NCI-H2107 treated with DMSO at 0.1 percent for 48 hours (cell line): ENCODE measurements around the gene DOK3.
"Not testable (repeated sequence)": the region's sequence is repeated elsewhere in the genome, so short reads cannot be mapped to it uniquely, and the experiment has no call there.

Source experiments
- DNase-seq: peaks from one replicate; lab custom pipeline; 2025; ENCODE audit not compliant: unreplicated experiment; lab: John Stamatoyannopoulos, UW

Gene DOK3

GRCh38 chr5:177498013-177498787 is 11.4 kb downstream of the DOK3 start:
- no peak for DNase-seq

- peak; percentile 68 for DNase-seq
These were observed 12.2 kb downstream of the DOK3 start, which contains the start of gene PDLIM7 for GRCh38 chr5:177497292-177498012. Gene PDLIM7 (minus strand): TSS chr5:177497604. CDS start chr5:177496512, 1,092 bp downstream.

- no peak for DNase-seq
These were observed 12.8 kb downstream of the DOK3 start for GRCh38 chr5:177496727-177497291.

GRCh38 chr5:177496070-177496726 is 13.4 kb downstream of the DOK3 start:
- DNase-seq = no peak

DNA sequence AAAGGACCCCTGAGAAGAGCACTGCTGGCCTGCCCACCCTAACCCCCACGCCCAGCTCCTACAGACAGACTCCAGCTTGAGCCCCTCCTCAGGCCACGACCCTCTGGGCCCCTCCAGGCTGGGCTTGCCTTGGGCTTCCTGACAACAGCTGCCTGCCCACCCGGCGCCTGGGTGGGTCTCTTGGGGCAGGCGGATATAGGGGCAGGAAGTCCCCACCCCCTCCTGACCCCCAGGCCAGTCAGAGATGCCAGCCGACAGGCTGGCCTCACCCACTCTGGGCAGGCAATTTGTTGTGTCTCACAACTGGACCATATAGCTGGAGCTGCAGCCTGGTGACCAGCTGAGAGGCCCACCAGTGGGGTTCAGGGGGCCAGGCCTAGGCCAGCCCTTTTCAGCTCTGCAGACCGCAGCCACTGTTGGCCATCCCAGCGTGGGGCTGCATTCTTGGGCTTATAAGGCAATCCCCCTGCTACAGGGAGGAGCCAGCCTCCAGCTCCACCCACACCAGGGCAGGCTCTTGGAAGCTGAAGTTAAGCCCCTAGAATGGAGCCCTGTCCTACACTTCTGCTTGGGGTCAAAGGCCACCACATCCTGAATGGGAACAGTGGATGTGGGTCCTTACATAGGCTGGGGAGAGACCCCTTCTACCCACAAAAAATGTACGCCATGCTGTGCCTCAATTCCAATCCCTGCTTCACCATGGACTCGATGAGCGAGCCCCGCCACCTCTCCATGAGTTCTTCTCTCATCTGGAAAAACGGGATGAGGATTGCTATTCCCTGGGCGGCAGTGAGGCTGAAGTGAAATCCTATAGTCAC is 14.2 kb downstream of the DOK3 start:
- DNase-seq = no peak

- no peak for DNase-seq
These were observed 15.1 kb downstream of the DOK3 start for GRCh38 chr5:177494346-177495195.

GRCh38 chr5:177493795-177494345 is 15.8 kb downstream of the DOK3 start:
- no peak for DNase-seq

DNA sequence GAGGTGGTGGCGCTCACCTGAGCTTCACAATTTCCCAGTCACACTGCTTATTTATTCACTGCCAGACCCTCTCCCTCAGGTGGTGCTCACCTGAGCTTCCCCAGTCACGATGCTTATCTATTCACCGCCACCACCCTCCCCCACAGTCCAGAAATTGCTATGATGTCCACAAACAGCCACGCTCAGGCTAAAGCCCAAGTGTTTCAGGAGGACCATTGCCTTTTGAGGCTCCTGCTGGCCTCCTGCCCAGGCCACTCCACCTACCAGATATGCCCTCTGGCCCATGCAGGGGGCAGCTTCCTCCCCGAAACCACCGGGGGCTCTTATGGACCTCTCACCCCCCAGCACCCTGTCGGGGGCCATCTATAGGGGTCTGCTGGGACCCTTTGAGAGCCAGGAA is 16.8 kb downstream of the DOK3 start:
- DNase-seq = no peak

- DNase-seq = no peak
These were observed 17.5 kb downstream of the DOK3 start for GRCh38 chr5:177491983-177492746.

DNA sequence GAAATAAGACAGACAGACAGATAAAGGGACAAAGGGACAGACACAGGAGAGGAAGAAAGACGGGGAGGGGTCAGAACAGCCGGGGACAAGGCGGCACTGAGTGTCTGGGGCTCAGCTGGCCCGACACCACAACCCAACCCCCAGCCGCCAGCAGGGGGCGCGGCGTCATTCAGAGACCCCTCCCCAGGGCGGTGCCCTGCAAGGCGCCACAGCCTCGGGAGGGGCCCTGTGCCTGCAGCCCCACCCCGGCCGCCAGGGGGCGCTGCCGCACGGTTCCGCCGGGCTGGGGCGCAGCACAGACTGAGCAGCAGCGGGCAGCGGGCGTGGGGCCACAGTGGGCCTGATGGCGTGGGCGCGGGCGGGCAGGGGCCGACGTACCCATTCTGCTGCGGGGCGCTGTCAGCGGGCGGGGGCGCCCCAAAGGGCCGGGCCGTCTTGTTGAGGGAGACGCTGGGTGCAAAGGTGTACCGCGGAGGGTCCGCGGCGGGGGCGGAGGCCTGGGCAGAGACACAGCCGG is 18.1 kb downstream of the DOK3 start:
- DNase-seq = no peak

DNA sequence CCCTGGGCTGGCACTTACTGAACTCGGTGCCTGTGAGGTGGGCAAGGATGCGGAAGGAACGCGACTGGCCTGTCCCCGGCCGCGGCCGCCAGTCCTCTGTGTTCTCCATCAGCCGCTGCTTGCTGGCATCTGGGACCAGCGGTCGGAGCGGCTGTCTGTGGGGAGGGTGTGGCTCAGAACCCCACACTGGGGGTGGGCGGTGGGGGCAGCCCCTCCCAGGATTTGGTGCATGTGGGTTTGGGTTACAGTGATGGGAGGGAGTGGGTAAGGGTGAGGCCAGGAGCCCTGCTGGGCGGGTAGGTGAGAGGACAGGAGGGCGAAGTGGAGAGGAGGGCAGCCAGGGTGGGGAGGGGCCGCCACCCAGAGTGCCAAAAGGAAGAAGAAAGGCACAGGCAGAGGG is 18.6 kb downstream of the DOK3 start:
- no peak for DNase-seq

DNA sequence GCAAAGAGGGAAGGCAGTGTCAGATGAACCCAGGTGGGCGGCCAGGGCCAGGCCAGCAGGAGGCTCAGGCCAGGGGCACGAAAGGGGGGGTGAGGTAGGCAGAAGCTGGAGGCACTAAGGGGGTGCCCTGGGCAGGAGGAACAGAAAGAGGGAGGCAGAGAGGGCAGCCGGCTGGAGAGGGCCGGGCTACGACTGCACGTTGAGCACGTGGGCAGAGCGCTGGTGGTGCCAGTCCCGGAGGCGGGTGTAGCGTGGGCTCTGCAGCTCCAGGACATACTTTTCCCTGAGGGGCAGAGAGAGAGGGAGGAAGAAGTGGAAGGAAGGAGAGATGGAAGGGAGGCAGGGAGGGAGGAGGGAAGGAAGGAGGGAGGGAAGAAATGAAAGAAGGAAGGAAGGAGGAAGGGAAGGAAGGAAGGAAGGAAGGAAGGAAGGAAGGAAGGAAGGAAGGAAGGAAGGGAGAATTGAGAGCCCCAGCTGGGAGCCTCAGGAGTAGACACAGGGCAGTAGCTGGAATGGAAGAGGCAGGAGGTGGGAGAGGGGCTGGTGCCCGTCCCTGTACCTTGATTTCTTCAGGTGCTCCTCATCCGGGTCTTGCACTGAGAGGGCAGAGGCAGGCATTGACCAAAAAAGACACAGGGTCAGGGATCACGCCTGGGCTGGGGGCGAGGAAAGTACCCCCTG is 19.2 kb downstream of the DOK3 start:
- DNase-seq = no peak

GRCh38 chr5:177489119-177489716 is 20.4 kb downstream of the DOK3 start:
- DNase-seq = no peak

DNA sequence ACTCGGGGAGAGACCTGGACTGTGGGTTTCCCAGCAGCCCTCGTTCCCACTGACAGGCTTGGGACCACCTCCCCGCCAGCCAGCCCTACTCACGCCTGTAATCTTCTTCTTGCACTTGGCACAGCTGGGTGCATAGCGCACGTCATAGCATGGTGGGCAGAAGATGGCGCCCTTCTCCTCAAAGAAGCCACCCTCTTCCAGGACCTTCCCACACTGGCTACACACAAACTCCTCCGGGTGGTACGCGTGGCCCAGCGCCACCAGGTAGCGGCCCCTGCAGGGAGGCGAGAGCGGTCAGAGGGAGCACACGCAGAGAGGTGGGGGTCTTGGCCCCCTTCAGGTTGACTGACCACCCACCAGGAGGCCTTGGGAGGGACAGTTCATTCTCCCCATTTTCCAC is 21.7 kb downstream of the DOK3 start:
- DNase-seq = no peak

DNA sequence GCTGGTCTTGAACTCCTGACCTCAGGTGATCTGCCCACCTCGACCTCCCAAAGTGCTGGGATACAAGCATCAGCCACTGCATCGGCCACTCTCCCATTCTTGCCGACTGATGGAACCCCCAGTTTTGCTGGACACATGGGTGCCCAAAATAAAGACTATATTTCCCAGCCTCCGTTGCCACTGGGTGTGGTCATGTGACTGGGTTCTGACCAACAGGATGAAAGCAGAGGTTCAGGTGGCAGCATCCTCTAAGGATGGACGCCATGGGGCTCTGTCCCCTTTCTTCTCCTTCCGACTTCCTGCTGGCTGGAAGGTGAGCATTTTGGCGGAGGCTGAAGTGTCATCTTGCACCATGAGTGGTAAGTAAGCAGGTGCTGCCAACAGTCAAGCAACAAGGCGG is 22.5 kb downstream of the DOK3 start:
- DNase-seq = no peak

- no peak for DNase-seq
These were observed 23.4 kb downstream of the DOK3 start for GRCh38 chr5:177486256-177486655.

- DNase-seq = not testable (repeated sequence)
These were observed 23.9 kb downstream of the DOK3 start for GRCh38 chr5:177485753-177486152.
